GM12878 (cell line): ENCODE data around the gene TMEM229B. TPM values are rescaled to one million over a fixed set of nuclear protein-coding genes. Genes with fewer than 3 reads are reported as not detected.
A peak's percentile ranks its signal among the peaks of the same experiment; 100 is the strongest.

ENCODE experiments used
- ATAC-seq: fragments of 200-7000 bp; cut with Tn5 transposase; 3 replicates; pipeline ENCODE4 v1.9.1; 2020; ENCODE audit warnings: mild to moderate bottlenecking, moderate library complexity
- Bru-seq: library from RNA; stranded (reverse); fragments of 400-500 nt; gene quantifications from one replicate; lab custom pipeline; 2021; lab: Mats Ljungman, UMichigan
- BruChase-seq, 2 experiments: library from RNA; stranded (reverse); fragments of 400-500 nt; gene quantifications; one replicate each; lab custom pipeline; 2021; lab: Mats Ljungman, UMichigan
- BruUV-seq: library from RNA; stranded (reverse); fragments of 400-500 nt; replicated peaks from 2 replicates; lab custom pipeline; 2021; lab: Mats Ljungman, UMichigan
- CTCF ChIA-PET: fragments of 300-600 bp; sonication (Branson Sonifier 250); formaldehyde crosslinking; extraction: SDS; loops from one replicate; lab custom pipeline; 2021; ENCODE audit warnings: inconsistent platforms; lab: Yijun Ruan, JAX
- POLR2A ChIA-PET: fragments of 350-600 bp; formaldehyde crosslinking; extraction: SDS; loops from one replicate; lab custom pipeline; 2021; ENCODE audit warnings: inconsistent platforms; lab: Charles Lee
- RAD21 ChIA-PET: fragments of 300-600 bp; sonication (Branson Sonifier 250); formaldehyde crosslinking; loops from one replicate; lab custom pipeline; 2023; ENCODE audit warnings: antibody characterized with exemption; ENCODE audit not compliant: unreplicated experiment; lab: Charles Lee
- SMC1A ChIA-PET: fragments of 300-600 bp; sonication (Branson Sonifier 250); formaldehyde crosslinking; loops from one replicate; lab custom pipeline; 2023; ENCODE audit not compliant: unreplicated experiment, uncharacterized antibody; lab: Charles Lee
- DNase-seq: peaks from one replicate; pipeline ENCODE4 v3.0.0-alpha.2; 2011; ENCODE audit warnings: low read depth, low spot score
- FAIRE-seq: peaks from 3 replicates; lab custom pipeline; 2011; peaks lifted over from hg19 to GRCh38; lab: Jason Lieb, UNC
- H2AFZ ChIP-seq: 2 replicates; pipeline ENCODE4 v1.6.0; 2011; ENCODE audit warnings: low read depth, low read length, control low read depth; ENCODE audit not compliant: control insufficient read depth
- H3K27ac ChIP-seq: 2 replicates; pipeline ENCODE4 v1.5.1; 2011; ENCODE audit warnings: control low read depth; ENCODE audit not compliant: control insufficient read depth, insufficient read depth
- H3K27me3 ChIP-seq, 2 experiments: replicated peaks in 1 of 2; 2 replicates each; pipeline versions ENCODE4 v1.6.0 to v1.6.1; 2011; ENCODE audit warnings: low read length in 1 of 2; ENCODE audit not compliant: control insufficient read depth in 2 of 2, insufficient read depth in 2 of 2
- H3K36me3 ChIP-seq, 2 experiments: 2 replicates each; pipeline ENCODE4 v1.5.1; 2011; ENCODE audit warnings: low read length in 1 of 2; ENCODE audit not compliant: control insufficient read depth in 2 of 2, insufficient read depth in 2 of 2
- H3K4me1 ChIP-seq: 2 replicates; pipeline ENCODE4 v1.6.1; 2011; ENCODE audit warnings: mild to moderate bottlenecking, low read length, moderate library complexity, mixed read lengths; ENCODE audit not compliant: control insufficient read depth, insufficient read depth
- H3K4me2 ChIP-seq: 2 replicates; pipeline ENCODE4 v1.6.0; 2011; ENCODE audit warnings: control low read depth; ENCODE audit not compliant: control insufficient read depth, insufficient read depth
- H3K4me3 ChIP-seq: fragments of 200-600 bp; sonication (generic); 2 replicates; pipeline ENCODE4 v1.5.1; 2016
- H3K79me2 ChIP-seq: 2 replicates; pipeline ENCODE4 v1.6.0; 2011; ENCODE audit warnings: low read length; ENCODE audit not compliant: control insufficient read depth, insufficient read depth
- H3K9ac ChIP-seq: 2 replicates; pipeline ENCODE4 v1.8.0; 2011; ENCODE audit warnings: low read length, control low read depth, mixed read lengths; ENCODE audit not compliant: control insufficient read depth, insufficient read depth
- H3K9me3 ChIP-seq: replicated peaks from 3 replicates; pipeline ENCODE4 v1.5.1; 2011; ENCODE audit warnings: mild to moderate bottlenecking, low read length; ENCODE audit not compliant: control insufficient read depth, insufficient read depth
- H4K20me1 ChIP-seq: 2 replicates; pipeline ENCODE4 v1.6.0; 2011; ENCODE audit not compliant: control insufficient read depth, insufficient read depth
- BACH1 ChIP-seq: fragments of 450-650 bp; IDR thresholded peaks from 2 replicates; pipeline ENCODE4 v1.6.1; 2017; ENCODE audit warnings: mild to moderate bottlenecking, borderline replicate concordance
- E4F1 ChIP-seq: fragments of 450-650 bp; IDR thresholded peaks from 2 replicates; pipeline ENCODE4 v1.6.1; 2018; ENCODE audit warnings: borderline replicate concordance, mild to moderate bottlenecking; ENCODE audit not compliant: partially characterized antibody
- GATAD2B ChIP-seq: fragments of 450-650 bp; conservative IDR thresholded peaks from 2 replicates; pipeline ENCODE4 v1.6.1; 2017; ENCODE audit warnings: low read depth, mild to moderate bottlenecking, moderate library complexity
- MYB ChIP-seq: fragments of 150-350 bp; IDR thresholded peaks from 2 replicates; pipeline ENCODE4 v1.6.1; 2014; ENCODE audit warnings: mild to moderate bottlenecking, low read depth, low read length, borderline replicate concordance
- PAX8 ChIP-seq: fragments of 450-650 bp; IDR thresholded peaks from 2 replicates; pipeline ENCODE4 v1.6.1; 2017; ENCODE audit warnings: mild to moderate bottlenecking, moderate library complexity
- POLR2AphosphoS5 ChIP-seq: IDR thresholded peaks from 2 replicates; pipeline ENCODE4 v1.6.1; 2011; ENCODE audit warnings: mild to moderate bottlenecking, low read length, inconsistent platforms
- SIX5 ChIP-seq: IDR thresholded peaks from 2 replicates; pipeline ENCODE4 v1.6.1; 2011; ENCODE audit warnings: mild to moderate bottlenecking, low read depth, low read length, moderate library complexity; ENCODE audit not compliant: severe bottlenecking
- SKIL ChIP-seq: fragments of 450-650 bp; IDR thresholded peaks from 2 replicates; pipeline ENCODE4 v1.6.1; 2017; ENCODE audit warnings: mild to moderate bottlenecking, low read depth, inconsistent platforms; ENCODE audit not compliant: poor library complexity, severe bottlenecking
- SREBF2 ChIP-seq: IDR thresholded peaks from 2 replicates; pipeline ENCODE4 v1.6.1; 2012; ENCODE audit warnings: mild to moderate bottlenecking, low read length
- STAT3 ChIP-seq: IDR thresholded peaks from 2 replicates; pipeline ENCODE4 v1.6.1; 2011; ENCODE audit warnings: low read depth, low read length, improper control_type of control experiment
- ZNF24 ChIP-seq: fragments of 450-650 bp; IDR thresholded peaks from 2 replicates; pipeline ENCODE4 v1.6.1; 2017; ENCODE audit warnings: antibody characterized with exemption, mild to moderate bottlenecking
- ZNF384 ChIP-seq: IDR thresholded peaks from 2 replicates; pipeline ENCODE4 v1.6.1; 2012; ENCODE audit warnings: low read depth, mild to moderate bottlenecking, low read length, improper control_type of control experiment, borderline replicate concordance
- ZZZ3 ChIP-seq: IDR thresholded peaks from 2 replicates; pipeline ENCODE4 v1.6.1; 2011; ENCODE audit warnings: low read depth; ENCODE audit not compliant: control insufficient read depth, insufficient read length
- WGBS: methylation state at CpG from one replicate; pipeline ENCODE4 v1.1.6; 2016; ENCODE audit warnings: low lambda C conversion rate; ENCODE audit not compliant: insufficient replicate concordance, insufficient coverage; ENCODE audit errors: missing lambda C conversion rate; 5-methylcytosine and 5-hydroxymethylcytosine counted together
- in situ Hi-C: fragments of 300-500 bp; cut with MboI; formaldehyde crosslinking; loops from 9 replicates; pipeline ENCODE4 v1.14.3; 2018; ENCODE audit warnings: mixed read lengths
- intact Hi-C: fragments of 100-400 bp; cut with micrococcal nuclease; formaldehyde crosslinking; loops from one replicate; pipeline ENCODE4 v1.14.2; 2022; ENCODE audit not compliant: unreplicated experiment
- long read RNA-seq, 2 experiments: library from polyadenylated mRNA; unstranded; transcript quantifications; one replicate each; pipeline ENCODE4 v2.0.0, GENCODE V29; 2019 to 2020
- polyA minus RNA-seq, 3 experiments: library from RNA; depleted of rRNA, polyadenylated mRNA; stranded (reverse); fragments of >200 nt; gene quantifications; 2 replicates each; pipeline ENCODE4 v1.2.3, GENCODE V29; 2011
- polyA plus RNA-seq, 11 experiments: library from polyadenylated mRNA; depleted of rRNA in 4 of 11; unstranded in 6 of 11; stranded (reverse) in 5 of 11; fragments of >200 nt; fragmentation: Nextera tagmentation in 4 of 11; fragmentation: Illumina TruSeq in 1 of 11; extraction: Ambion mirVana in 4 of 11; extraction: Trizol in 1 of 11; gene quantifications; 1 replicate in 1 of 11; 2 replicates in 10 of 11; pipeline versions ENCODE4 v1.2.1 to v1.2.3, GENCODE V29; 2011 to 2016; ENCODE audit warnings: inconsistent platforms in 2 of 11, missing spikeins in 2 of 11, low read depth in 1 of 11
- total RNA-seq, 4 experiments: library from RNA; depleted of rRNA in 3 of 4; stranded (reverse); fragments of >200 nt in 3 of 4; fragmentation: Illumina TruSeq in 1 of 4; extraction: Trizol in 1 of 4; gene quantifications; 2 replicates each; pipeline versions ENCODE4 v1.2.1 to v1.2.3, GENCODE V29; 2013 to 2021

TMEM229B gene
- 0.27 and 0.67 TPM in 2 replicates for total RNA-seq (2013; cell fraction: nucleolus; rRNA removed)
- 3.8 and 4.0 TPM in 2 replicates for total RNA-seq (2014; rRNA removed)
- 2.1 and 2.2 TPM in 2 replicates for total RNA-seq (2014; rRNA removed; fragmentation: Illumina TruSeq; extraction: Trizol)
- 5.1 and 5.2 TPM in 2 replicates for total RNA-seq (2021)
- polyA plus RNA-seq (2011; ENCODE audit: low read depth): 0.55 TPM
- 0.88 and 1.3 TPM in 2 replicates for polyA plus RNA-seq (2011; rRNA removed)
- 2.6 and 3.1 TPM in 2 replicates for polyA plus RNA-seq (2011; cell fraction: cytosol; rRNA removed)
- polyA plus RNA-seq (2011; cell fraction: nucleus; rRNA removed): 0.87 and 1.7 TPM in 2 replicates
- 0.35 and 0.42 TPM in 2 replicates for polyA plus RNA-seq (2012)
- 3.2 and 3.4 TPM in 2 replicates for polyA plus RNA-seq (2014; fragmentation: Illumina TruSeq; extraction: Trizol)
- under 1 TPM; 0.24 to 0.32 TPM for polyA plus RNA-seq (2014; fragmentation: Nextera tagmentation; extraction: Ambion mirVana)
- polyA plus RNA-seq (2014; rRNA removed): 3.3 and 5.3 TPM in 2 replicates
- 1 to 10 TPM in 1 of 2 experiments, under 1 TPM in 1; 0.72 to 1.3 TPM for polyA plus RNA-seq (2016; fragmentation: Nextera tagmentation; extraction: Ambion mirVana)
- polyA minus RNA-seq (2011; rRNA and poly(A)+ RNA removed): 2.9 TPM in 2 replicates
- 0.53 and 1.2 TPM in 2 replicates for polyA minus RNA-seq (2011; cell fraction: cytosol; rRNA and poly(A)+ RNA removed)
- polyA minus RNA-seq (2011; cell fraction: nucleus; rRNA and poly(A)+ RNA removed): 1.6 and 3.6 TPM in 2 replicates
- percentile 29 among the genes with signal in this experiment for Bru-seq, nascent RNA
- BruChase-seq, experiment 1, labeled RNA remaining after a 6-hour chase: percentile 17 among the genes with signal in this experiment
- percentile 23 among the genes with signal in this experiment for BruChase-seq, experiment 2, labeled RNA remaining after a 2-hour chase
- long read RNA-seq, experiment 1, full-length matches to known transcripts: 1 of 1 reads
- long read RNA-seq, experiment 1, partial matches to known transcripts: 0 of 1 reads
- long read RNA-seq, experiment 1, other reads (novel, unspliced or antisense): 0 of 1 reads
- long read RNA-seq, experiment 2, partial matches to known transcripts: 0 of 1 reads
- long read RNA-seq, experiment 2, other reads (novel, unspliced or antisense): 1 of 1 reads

GRCh38 chr14:67487937-67488893, at the start of gene TMEM229B:
TSS of gene TMEM229B (minus strand) at chr14:67488721. CDS start at chr14:67473923, 14,798 bp downstream.
- RAD21 ChIA-PET: interaction anchor here (0.9 to 2.8 kb wide), 5 partner anchors 24 to 85 kb away, joined by 3 to 12 read pairs (median 4); no protein-coding TSS in a partner anchor
- POLR2A ChIA-PET: interaction anchor here (0.5 to 1.5 kb wide), 6 partner anchors 10 to 572 kb away, joined by 3 to 5 read pairs (median 4); partner anchors contain the start of gene RDH11
- in situ Hi-C loops (no loop called here), intact Hi-C loops (loop anchor here (2.0 kb wide), 1 partner anchor 27 kb away; no protein-coding TSS in a partner anchor)
- Histone ChIP-seq H3K27ac (peak within 1 kb of the TSS; percentile 96), H3K36me3 (no peaks in the 10 kb centered on the region; a peak in 1 of 4 replicates), H3K9me3 (peaks cover 17% of the 10 kb centered on the region), H3K9ac (peak within 1 kb of the TSS; percentile 67), H3K4me3 (peak within 1 kb of the TSS; percentile 50; the same call in 1 of the 2 replicates), H3K4me1 (peaks cover 47% of the 10 kb centered on the region), H3K4me2 (peak within 1 kb of the TSS; percentile 46), H2AFZ (peak within 1 kb of the TSS; percentile 59), H3K27me3 (no peaks in the 10 kb centered on the region), H3K79me2 (no peaks in the 10 kb centered on the region), H4K20me1 (no peaks in the 10 kb centered on the region)
- under 1% methylated on average over 13 of the region's 13 CpGs for WGBS
- BruUV-seq: no TSS peak
- CTCF ChIA-PET: interaction anchor here (0.6 to 3.2 kb wide), 11 partner anchors 16 to 146 kb away, joined by 3 to 28 read pairs (median 3); no protein-coding TSS in a partner anchor
- peak; percentile 92 for FAIRE-seq
- peak; percentile 94 for DNase-seq
- ATAC-seq: peak; percentile 95
- SMC1A ChIA-PET: interaction anchor here (0.6 to 1.9 kb wide), 12 partner anchors 10 to 210 kb away, joined by 3 to 7 read pairs (median 3); no protein-coding TSS in a partner anchor
- TF ChIP-seq E4F1 (no peak), ZZZ3 (no peak), SIX5 (no peak), SKIL (peak; percentile 86), ZNF24 (peak; percentile 13; the same call in 1 of the 2 replicates), MYB (no peak), GATAD2B (peak; percentile 100), ZNF384 (no peak), STAT3 (no peak; the same call in 1 of the 2 replicates), BACH1 (peak; percentile 94), PAX8 (no peak), SREBF2 (no peak), POLR2AphosphoS5 (no peak)
